SK-N-SH (cell line): ENCODE data around the gene IFT25.

Experiments used
- ELF1 ChIP-seq: IDR thresholded peaks from 2 replicates; pipeline ENCODE4 v1.4.0; 2012
- MXI1 ChIP-seq: IDR thresholded peaks from 2 replicates; pipeline ENCODE4 v1.6.1; 2012; ENCODE audit warnings: mild to moderate bottlenecking, low read depth, low read length, improper control_type of control experiment
- TF ChIP-seq, protein P1 (sequence below): fragments of 200-600 bp; sonication (generic); IDR thresholded peaks from 2 replicates; pipeline ENCODE4 v1.6.1; 2017; ENCODE audit warnings: antibody characterized with exemption, mild to moderate bottlenecking, moderate library complexity

DNA sequence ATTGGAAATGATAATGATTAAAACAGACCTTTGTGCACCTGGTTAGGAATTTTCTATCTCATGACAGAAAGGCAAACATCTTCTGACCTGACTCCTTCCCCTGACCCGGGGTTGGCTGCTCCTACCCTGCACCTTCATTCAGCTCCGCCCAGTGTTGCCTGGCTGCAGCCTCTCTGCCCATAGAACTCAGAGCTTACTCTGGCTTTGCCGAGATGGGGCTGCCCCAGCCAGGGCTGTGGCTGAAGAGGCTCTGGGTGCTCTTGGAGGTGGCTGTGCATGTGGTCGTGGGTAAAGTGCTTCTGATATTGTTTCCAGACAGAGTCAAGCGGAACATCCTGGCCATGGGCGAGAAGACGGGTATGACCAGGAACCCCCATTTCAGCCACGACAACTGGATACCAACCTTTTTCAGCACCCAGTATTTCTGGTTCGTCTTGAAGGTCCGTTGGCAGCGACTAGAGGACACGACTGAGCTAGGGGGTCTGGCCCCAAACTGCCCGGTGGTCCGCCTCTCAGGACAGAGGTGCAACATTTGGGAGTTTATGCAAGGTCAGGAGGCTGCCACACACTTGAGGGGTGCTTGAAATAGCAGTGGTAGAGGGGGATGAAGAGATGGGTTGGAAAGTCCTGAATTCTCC lies 51.4 kb downstream of the IFT25 start, which contains the start of gene DIO1:
- TF ChIP-seq MXI1 (no peak), ELF1 (no peak)
- TF ChIP-seq, protein P1, sequence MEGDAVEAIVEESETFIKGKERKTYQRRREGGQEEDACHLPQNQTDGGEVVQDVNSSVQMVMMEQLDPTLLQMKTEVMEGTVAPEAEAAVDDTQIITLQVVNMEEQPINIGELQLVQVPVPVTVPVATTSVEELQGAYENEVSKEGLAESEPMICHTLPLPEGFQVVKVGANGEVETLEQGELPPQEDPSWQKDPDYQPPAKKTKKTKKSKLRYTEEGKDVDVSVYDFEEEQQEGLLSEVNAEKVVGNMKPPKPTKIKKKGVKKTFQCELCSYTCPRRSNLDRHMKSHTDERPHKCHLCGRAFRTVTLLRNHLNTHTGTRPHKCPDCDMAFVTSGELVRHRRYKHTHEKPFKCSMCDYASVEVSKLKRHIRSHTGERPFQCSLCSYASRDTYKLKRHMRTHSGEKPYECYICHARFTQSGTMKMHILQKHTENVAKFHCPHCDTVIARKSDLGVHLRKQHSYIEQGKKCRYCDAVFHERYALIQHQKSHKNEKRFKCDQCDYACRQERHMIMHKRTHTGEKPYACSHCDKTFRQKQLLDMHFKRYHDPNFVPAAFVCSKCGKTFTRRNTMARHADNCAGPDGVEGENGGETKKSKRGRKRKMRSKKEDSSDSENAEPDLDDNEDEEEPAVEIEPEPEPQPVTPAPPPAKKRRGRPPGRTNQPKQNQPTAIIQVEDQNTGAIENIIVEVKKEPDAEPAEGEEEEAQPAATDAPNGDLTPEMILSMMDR, result no peak
